Fibroblast of the aortic adventitia (primary cell): Measurements from ENCODE around the gene SYNGR3. TPM values are rescaled to one million over a fixed set of nuclear protein-coding genes. Genes with fewer than 3 reads are reported as not detected.

ENCODE experiments used
- DNase-seq: peaks from one replicate; pipeline ENCODE4 v3.0.0-alpha.2; 2010; ENCODE audit warnings: low read depth
- H3K4me3 ChIP-seq: 2 replicates; pipeline ENCODE4 v1.5.1; 2011; ENCODE audit warnings: low read depth, mild to moderate bottlenecking, control low read depth, low read length, moderate library complexity
- CTCF ChIP-seq: IDR thresholded peaks from 2 replicates; pipeline ENCODE4 v1.5.1; 2011; ENCODE audit warnings: mild to moderate bottlenecking, low read length, control low read depth, inconsistent platforms; ENCODE audit not compliant: insufficient read depth
- total RNA-seq: library from RNA; depleted of rRNA; stranded (reverse); fragments of >200 nt; gene quantifications from 2 replicates; pipeline ENCODE4 v1.2.3, GENCODE V29; 2012; ENCODE audit warnings: low replicate concordance

SYNGR3 gene
- total RNA-seq: 0.98 and 1.4 TPM in 2 replicates

GRCh38 chr16:1989209-1990100 is at the start of gene SYNGR3:
Gene SYNGR3 (plus strand): TSS chr16:1989970. CDS start chr16:1990103, 133 bp downstream.
- peak within 1 kb of the TSS; percentile 41 for H3K4me3 ChIP-seq
- TF ChIP-seq CTCF: no peak
- no peak for DNase-seq

DNA sequence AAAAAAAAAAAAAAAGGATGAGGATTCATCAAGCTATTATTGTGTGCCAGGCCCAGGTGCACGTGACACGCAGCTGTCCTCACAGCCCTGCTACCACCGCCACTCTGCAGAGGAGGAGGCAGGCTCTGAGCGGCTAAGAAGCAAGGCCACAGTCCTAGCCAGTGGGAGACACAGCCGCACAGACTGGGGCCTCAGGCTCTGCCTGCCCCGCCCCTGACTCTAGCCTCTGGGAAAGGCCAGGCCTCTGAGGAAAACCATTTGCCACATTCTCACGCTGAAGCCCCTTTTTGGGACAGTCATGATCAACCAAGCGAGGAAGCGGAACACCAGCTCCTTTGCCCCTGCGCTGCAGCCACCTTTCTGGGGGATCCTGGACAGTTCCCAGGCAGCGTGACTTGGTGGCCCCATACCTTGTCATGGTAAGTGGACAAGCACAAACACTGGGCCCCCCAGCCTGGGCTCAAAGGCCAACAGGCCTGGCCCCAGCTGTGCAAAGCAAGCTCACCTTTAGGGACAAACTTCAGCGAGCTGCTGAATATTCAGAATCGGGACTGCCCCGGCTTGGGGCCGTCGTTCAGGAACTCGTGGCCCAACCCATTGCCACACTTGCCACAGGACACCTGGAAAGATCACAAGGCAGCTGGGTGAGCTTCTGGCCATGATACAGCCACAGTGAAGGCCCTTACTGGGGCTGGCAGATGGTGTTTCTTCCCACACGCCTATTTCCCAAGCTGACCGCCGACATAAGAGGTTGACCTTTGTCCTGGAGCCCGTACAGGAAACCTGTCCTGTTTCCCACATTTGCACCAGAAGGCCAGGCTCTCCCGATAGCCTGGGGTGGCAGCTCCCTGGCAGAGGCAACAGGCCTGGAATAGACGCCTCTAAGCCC is 49.3 kb upstream of the SYNGR3 start:
- no peak overlapping the region for H3K4me3 ChIP-seq
- TF ChIP-seq CTCF: no peak
- DNase-seq: no peak

DNA sequence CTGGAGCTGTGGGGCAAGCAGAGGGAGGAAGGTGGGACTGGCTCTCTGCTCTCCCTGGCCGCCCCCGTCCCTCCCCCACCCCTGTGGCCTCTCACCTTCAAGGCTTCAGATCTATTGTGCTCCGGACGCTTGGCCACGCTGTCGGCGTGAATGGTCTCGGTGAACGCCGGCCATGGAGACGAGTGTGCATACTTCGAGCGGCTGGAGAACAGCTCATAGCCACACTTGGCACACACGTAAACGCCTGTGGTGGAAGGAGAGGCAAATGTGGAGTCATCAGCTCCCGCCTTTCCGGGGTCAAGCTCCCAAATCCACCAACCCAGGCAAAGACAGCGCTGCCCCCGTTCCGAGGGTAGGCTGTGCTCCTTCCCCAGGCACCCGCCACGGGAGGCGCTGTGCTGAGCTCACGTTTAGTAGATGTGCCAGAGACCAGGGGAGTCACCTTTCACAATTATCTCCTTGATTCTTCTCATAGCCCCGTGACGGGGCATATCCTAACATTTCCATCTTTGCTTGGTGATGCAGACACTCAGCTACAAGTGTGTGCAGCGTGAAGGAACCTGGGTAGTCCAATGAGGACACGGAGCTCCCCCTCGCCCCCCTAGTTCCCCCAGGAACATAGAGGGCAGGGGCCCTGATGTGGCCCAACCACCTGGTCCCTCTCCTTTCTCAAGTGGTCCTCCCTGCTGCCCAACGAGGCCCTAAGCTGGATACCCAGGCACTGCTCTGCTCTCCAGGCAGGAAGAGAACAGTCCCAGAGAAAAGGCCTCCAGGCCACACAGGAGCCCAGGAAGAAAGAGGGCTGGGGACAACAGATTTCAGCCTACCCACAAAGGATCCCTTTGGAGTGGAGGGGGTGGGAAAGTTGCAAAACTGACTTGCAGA is 48.4 kb upstream of the SYNGR3 start:
- DNase-seq: no peak
- H3K4me3 ChIP-seq: peak overlapping the region; percentile 86
- no peak for TF ChIP-seq CTCF

DNA sequence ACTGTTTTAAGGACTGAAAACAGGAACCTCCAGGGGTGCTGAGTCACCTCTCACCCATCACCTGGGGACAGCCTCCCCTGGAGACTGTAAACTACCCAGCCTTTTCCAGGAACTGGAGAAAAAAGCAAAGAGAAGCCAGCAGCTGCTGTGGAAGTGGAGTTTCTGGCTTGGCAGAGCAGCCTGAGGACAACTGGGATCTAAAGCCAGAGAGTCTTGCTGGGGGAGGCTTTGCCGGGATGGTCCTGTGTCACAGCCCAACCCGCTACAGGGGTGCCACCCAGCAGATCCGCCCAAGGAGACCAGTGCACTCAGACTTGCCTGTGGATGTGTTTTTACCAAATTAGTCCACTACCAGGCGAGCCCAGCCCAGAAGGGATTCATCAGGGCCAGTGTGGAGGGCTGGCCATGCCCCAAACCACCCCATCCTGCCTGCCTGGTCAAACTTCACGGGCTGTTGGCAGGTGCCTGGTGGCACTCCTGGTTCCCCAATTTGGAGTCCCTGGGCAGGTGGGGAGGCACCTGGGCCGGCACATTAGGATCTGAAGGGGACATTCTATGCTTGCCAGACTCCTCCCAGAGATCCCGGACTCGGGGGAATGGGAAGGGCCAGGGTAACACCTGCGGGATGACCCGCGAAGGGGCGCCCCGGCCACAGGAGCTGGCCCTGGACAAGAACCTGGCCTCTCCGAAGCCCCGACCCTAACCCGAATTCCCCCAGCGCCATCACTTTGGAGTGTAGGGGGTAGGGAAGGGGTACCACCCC is 47.5 kb upstream of the SYNGR3 start:
- TF ChIP-seq CTCF: no peak
- no peak for DNase-seq
- peak overlapping the region; percentile 86 for H3K4me3 ChIP-seq

DNA sequence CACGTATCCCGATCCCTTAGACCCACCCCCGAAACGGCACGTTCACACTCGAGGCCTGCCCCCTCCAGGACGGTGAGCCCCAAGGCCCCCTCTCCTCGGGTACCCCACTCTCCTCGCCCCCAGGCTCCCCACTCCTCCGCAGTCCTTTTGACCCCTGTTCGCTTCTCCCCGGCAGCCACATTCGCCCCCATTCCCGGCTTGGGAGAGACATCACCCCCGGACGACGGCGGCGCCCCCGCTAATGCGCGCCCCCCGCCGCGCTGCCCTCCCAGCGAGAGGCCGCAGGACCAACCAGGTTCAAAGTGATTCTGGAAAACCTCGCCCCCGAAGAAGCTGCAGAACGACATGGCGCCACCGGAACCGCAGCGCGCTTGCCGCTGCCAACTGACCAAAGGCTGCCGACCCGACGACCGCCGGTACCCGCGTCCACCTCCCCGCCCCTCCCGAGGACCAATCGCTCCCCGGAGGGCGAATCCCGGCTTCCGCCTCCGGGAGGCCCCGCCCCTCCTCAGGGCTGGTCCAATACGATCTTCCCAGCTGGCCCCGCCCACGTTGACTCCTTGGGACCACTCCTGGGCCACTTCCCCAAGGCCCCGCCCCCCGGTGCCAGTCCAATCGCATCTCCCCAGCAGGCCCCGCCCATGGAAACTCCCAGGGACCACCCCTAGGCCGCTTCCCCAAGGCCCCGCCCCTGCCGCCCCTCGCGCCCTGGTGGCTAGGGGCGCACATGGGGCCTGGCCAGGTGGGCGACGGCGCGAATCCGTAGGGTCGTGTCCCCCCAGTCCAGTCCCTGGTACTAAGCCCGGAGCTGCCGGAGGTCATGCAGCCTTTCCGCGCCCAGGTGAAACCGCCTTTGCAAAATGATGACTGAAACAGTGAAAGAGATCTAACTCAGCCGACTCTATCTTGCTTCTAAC is 46.7 kb upstream of the SYNGR3 start, which contains the start of gene MSRB1:
Gene MSRB1 (minus strand): TSS at position 390 of the 917 bp plus-strand sequence. CDS start 43 bp downstream, at position 347.
- peak within 1 kb of the TSS; percentile 86 for H3K4me3 ChIP-seq
- peak; percentile 95 for DNase-seq
- no peak for TF ChIP-seq CTCF
